A549 (cell line): ENCODE measurements around the gene COPG1. TPM values are rescaled to one million over a fixed set of nuclear protein-coding genes. Genes with fewer than 3 reads are reported as not detected.

ENCODE experiments used
- ATAC-seq, 2 experiments: fragments of 200-7000 bp in 1 of 2; fragments of >200 bp in 1 of 2; cut with Nextera tagmentation in 1 of 2; cut with Tn5 transposase in 1 of 2; 3 replicates each; pipeline versions ENCODE4 v1.8.0 to v1.9.1; 2018 to 2020; ENCODE audit warnings: mild to moderate bottlenecking in 1 of 2, moderate library complexity in 1 of 2
- CTCF ChIA-PET: fragments of 300-600 bp; sonication (Branson Sonifier 250); formaldehyde crosslinking; extraction: SDS; loops from one replicate; lab custom pipeline; 2021; ENCODE audit warnings: antibody characterized with exemption, inconsistent platforms; lab: Yijun Ruan, JAX
- POLR2A ChIA-PET: fragments of 350-600 bp; formaldehyde crosslinking; extraction: SDS; loops from one replicate; lab custom pipeline; 2021; ENCODE audit warnings: antibody characterized with exemption, inconsistent platforms; lab: Yijun Ruan, JAX
- DNase-seq, 2 experiments: peaks; one replicate each; pipeline versions ENCODE4 v3.0.0 to v3.0.0-alpha.2; 2011 to 2016; ENCODE audit warnings: low read depth in 1 of 2, low spot score in 1 of 2
- FAIRE-seq: peaks from 2 replicates; lab custom pipeline; 2011; peaks lifted over from hg19 to GRCh38; lab: Jason Lieb, UNC
- H3K27ac ChIP-seq, 2 experiments: fragments of >200 bp; sonication (Bioruptor Twin); formaldehyde crosslinking; 3 replicates each; pipeline ENCODE4 v1.5.1; 2016 to 2017
- H3K4me1 ChIP-seq: fragments of >200 bp; sonication (Bioruptor Twin); formaldehyde crosslinking; 3 replicates; pipeline ENCODE4 v1.6.1; 2016
- H3K4me2 ChIP-seq: fragments of >200 bp; sonication (Bioruptor Twin); formaldehyde crosslinking; 3 replicates; pipeline ENCODE4 v1.6.1; 2016
- H3K4me3 ChIP-seq: fragments of >200 bp; sonication (Bioruptor Twin); formaldehyde crosslinking; 3 replicates; pipeline ENCODE4 v1.5.1; 2016
- H3K9me3 ChIP-seq: fragments of >200 bp; sonication (Bioruptor Twin); formaldehyde crosslinking; 3 replicates; pipeline ENCODE4 v1.6.1; 2016
- BHLHE40 ChIP-seq: IDR thresholded peaks from 2 replicates; pipeline ENCODE4 v1.6.1; 2012; ENCODE audit warnings: low read depth, low read length, inconsistent platforms
- CBX2 ChIP-seq: fragments of 200-600 bp; sonication (generic); IDR thresholded peaks from 2 replicates; pipeline ENCODE4 v1.6.1; 2016; ENCODE audit warnings: low read depth, mild to moderate bottlenecking, borderline replicate concordance
- CEBPB ChIP-seq, 2 experiments: fragments of >200 bp in 1 of 2; sonication (Bioruptor Twin) in 1 of 2; formaldehyde crosslinking in 1 of 2; IDR thresholded peaks; 2 replicates each; pipeline ENCODE4 v1.6.1; 2012 to 2016
- CHD2 ChIP-seq: fragments of 150-350 bp; IDR thresholded peaks from 2 replicates; pipeline ENCODE4 v1.6.1; 2014; ENCODE audit warnings: low read length; ENCODE audit not compliant: partially characterized antibody
- EP300 ChIP-seq, 2 experiments: fragments of >200 bp; sonication (Bioruptor Twin); formaldehyde crosslinking; IDR thresholded peaks; 2 replicates in 1 of 2; 3 replicates in 1 of 2; pipeline ENCODE4 v1.6.1; 2016 to 2017
- ESRRA ChIP-seq: fragments of 150-350 bp; IDR thresholded peaks from 2 replicates; pipeline ENCODE4 v1.6.1; 2014; ENCODE audit warnings: mild to moderate bottlenecking, low read length, borderline replicate concordance
- FOSB ChIP-seq: fragments of 250-450 bp; sonication (Bioruptor Pico); IDR thresholded peaks from 2 replicates; pipeline ENCODE4 v1.5.0; 2020; ENCODE audit warnings: mild to moderate bottlenecking, moderate library complexity
- FOXS1 ChIP-seq: fragments of 250-450 bp; sonication (Bioruptor Pico); IDR thresholded peaks from 2 replicates; pipeline ENCODE4 v1.5.0; 2020; ENCODE audit warnings: mild to moderate bottlenecking, moderate library complexity
- HOXA7 ChIP-seq: fragments of 250-450 bp; sonication (Bioruptor Pico); IDR thresholded peaks from 2 replicates; pipeline ENCODE4 v1.5.0; 2020; ENCODE audit warnings: mild to moderate bottlenecking, moderate library complexity
- HOXB13 ChIP-seq: fragments of 250-450 bp; sonication (Bioruptor Pico); IDR thresholded peaks from 2 replicates; pipeline ENCODE4 v1.5.0; 2020; ENCODE audit warnings: low read depth, mild to moderate bottlenecking, moderate library complexity
- JUNB ChIP-seq: fragments of >200 bp; sonication (Bioruptor Twin); formaldehyde crosslinking; IDR thresholded peaks from 2 replicates; pipeline ENCODE4 v1.6.1; 2016
- KDM5A ChIP-seq: fragments of 200-600 bp; sonication (generic); IDR thresholded peaks from 2 replicates; pipeline ENCODE4 v1.6.1; 2016; ENCODE audit warnings: antibody characterized with exemption, mild to moderate bottlenecking
- MAZ ChIP-seq: fragments of 150-350 bp; IDR thresholded peaks from 2 replicates; pipeline ENCODE4 v1.6.1; 2014; ENCODE audit warnings: antibody characterized with exemption, low read depth, low read length, borderline replicate concordance
- NFE2L2 ChIP-seq: fragments of 150-350 bp; conservative IDR thresholded peaks from 2 replicates; pipeline ENCODE4 v1.6.1; 2014; ENCODE audit warnings: low read length
- PHF8 ChIP-seq: fragments of 200-600 bp; sonication (generic); IDR thresholded peaks from 2 replicates; pipeline ENCODE4 v1.6.1; 2016; ENCODE audit warnings: low read depth, mild to moderate bottlenecking, antibody characterized with exemption, moderate library complexity, borderline replicate concordance
- RFX5 ChIP-seq: fragments of 450-650 bp; IDR thresholded peaks from 2 replicates; pipeline ENCODE4 v1.7.1; 2014; ENCODE audit warnings: antibody characterized with exemption, mild to moderate bottlenecking, moderate library complexity
- ZC3H11A ChIP-seq: fragments of 450-650 bp; IDR thresholded peaks from 2 replicates; pipeline ENCODE4 v1.6.1; 2014; ENCODE audit warnings: antibody characterized with exemption, mild to moderate bottlenecking
- WGBS: methylation state at CpG from one replicate; pipeline ENCODE4 v1.1.6; 2017; ENCODE audit errors: missing lambda C conversion rate; 5-methylcytosine and 5-hydroxymethylcytosine counted together
- polyA plus RNA-seq, 4 experiments: library from polyadenylated mRNA; depleted of rRNA in 3 of 4; stranded (reverse); fragments of >200 nt; fragmentation: RNase III in 1 of 4; extraction: RNeasy Plus Mini Kit Qiagen cat#74134 plus additional on column Dnase treatment in 1 of 4; gene quantifications; 2 replicates in 3 of 4; 3 replicates in 1 of 4; pipeline ENCODE4 v1.2.3, GENCODE V29; 2011 to 2017
- TF ChIP-seq, protein P1 (sequence below): fragments of 200-600 bp; sonication (generic); IDR thresholded peaks from 2 replicates; pipeline ENCODE4 v1.6.1; 2016; ENCODE audit warnings: antibody characterized with exemption, mild to moderate bottlenecking, moderate library complexity
- TF ChIP-seq, protein P2 (sequence below): IDR thresholded peaks from 2 replicates; pipeline ENCODE4 v1.6.1; 2012
- TF ChIP-seq, protein P3 (sequence below): IDR thresholded peaks from 2 replicates; pipeline ENCODE4 v1.6.1; 2012

The COPG1 gene
- polyA plus RNA-seq, 2 of the 4 experiments (the other 2 are of a cell fraction), result 80.6 to 90.2 TPM

DNA sequence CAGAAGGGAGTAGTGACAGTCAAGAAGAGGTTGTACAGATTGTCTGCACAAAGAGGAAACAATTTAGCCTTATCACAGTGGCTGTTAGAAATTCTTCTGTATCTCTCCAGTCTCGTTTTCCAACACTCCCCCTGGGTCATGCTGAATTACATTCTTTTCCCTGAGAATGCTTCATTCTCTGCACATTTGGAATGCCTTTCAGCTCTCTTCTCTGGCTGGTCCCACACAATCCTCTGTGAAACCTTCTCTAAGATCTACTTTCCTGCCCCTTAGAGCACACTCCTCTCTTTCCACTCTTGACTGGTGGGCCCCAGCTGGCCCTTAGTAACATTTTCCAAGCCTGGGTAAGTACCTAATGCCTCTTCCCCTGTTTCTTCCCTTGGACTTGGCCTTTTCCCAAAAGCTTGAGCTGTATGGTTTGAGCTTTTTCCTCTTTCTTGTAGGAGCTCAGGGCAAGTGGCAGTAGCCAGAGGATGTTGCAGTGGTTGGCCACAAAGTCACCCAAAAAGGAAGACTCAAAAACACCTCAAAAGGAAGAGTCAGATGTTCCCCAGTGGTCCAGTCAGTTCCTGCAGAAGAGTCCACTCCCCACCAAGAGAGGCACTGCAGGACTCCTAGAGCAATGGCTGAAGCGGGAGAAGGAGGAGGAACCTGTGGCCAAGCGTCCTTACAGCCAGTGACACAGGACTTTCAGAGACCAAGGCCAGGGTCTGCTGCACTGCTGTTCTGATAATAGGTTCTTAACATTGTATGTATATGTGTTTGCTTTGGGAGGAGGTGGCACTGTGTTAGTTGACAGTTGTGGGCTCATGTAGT lies 54.9 kb downstream of the COPG1 start:
- TF ChIP-seq, protein P1, sequence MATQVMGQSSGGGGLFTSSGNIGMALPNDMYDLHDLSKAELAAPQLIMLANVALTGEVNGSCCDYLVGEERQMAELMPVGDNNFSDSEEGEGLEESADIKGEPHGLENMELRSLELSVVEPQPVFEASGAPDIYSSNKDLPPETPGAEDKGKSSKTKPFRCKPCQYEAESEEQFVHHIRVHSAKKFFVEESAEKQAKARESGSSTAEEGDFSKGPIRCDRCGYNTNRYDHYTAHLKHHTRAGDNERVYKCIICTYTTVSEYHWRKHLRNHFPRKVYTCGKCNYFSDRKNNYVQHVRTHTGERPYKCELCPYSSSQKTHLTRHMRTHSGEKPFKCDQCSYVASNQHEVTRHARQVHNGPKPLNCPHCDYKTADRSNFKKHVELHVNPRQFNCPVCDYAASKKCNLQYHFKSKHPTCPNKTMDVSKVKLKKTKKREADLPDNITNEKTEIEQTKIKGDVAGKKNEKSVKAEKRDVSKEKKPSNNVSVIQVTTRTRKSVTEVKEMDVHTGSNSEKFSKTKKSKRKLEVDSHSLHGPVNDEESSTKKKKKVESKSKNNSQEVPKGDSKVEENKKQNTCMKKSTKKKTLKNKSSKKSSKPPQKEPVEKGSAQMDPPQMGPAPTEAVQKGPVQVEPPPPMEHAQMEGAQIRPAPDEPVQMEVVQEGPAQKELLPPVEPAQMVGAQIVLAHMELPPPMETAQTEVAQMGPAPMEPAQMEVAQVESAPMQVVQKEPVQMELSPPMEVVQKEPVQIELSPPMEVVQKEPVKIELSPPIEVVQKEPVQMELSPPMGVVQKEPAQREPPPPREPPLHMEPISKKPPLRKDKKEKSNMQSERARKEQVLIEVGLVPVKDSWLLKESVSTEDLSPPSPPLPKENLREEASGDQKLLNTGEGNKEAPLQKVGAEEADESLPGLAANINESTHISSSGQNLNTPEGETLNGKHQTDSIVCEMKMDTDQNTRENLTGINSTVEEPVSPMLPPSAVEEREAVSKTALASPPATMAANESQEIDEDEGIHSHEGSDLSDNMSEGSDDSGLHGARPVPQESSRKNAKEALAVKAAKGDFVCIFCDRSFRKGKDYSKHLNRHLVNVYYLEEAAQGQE, result no peak
- TF ChIP-seq ZC3H11A (no peak), MAZ (no peak), FOXS1 (no peak), CEBPB (IDR thresholded peaks at IDR 0.05) (no peak), HOXB13 (CRISPR knock-in tag) (no peak), EP300 (IDR thresholded peaks at IDR 0.05) (no peak), FOSB (CRISPR knock-in tag) (no peak)
- TF ChIP-seq, all 56 proteins: peak for 0
- Histone ChIP-seq H3K27ac (no peak overlapping the region), H3K9me3 (no peaks in the 10 kb centered on the region), H3K4me2 (no peak overlapping the region), H3K4me3 (no peak overlapping the region), H3K4me1 (peaks cover 8% of the 10 kb centered on the region)
- POLR2A ChIA-PET, result no interaction called here
- no peak for DNase-seq
- no peak for FAIRE-seq
- ATAC-seq, result peak in 1 of 2 experiments; percentile 44; a peak in 3 of 6 replicates
- 79% methylated on average over 3 of the region's 3 CpGs for WGBS
- CTCF ChIA-PET, result interaction anchor here (0.9 kb wide), 1 partner anchor 334 kb away, joined by 3 read pairs; no protein-coding TSS in a partner anchor

DNA sequence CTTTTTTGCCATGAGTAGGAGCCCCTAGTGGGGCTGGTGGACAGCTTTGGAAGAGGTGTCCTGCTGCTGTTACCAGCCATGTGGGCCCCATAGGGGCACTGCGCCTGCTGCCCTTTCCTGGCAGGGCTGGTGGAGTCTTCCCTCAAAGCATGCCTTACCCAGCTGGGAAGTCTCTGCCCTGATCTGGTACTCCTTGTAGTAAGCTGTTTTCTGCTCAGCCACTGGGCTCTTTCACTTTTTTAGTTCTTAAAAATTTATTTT lies 55.5 kb downstream of the COPG1 start:
- H3K4me3 ChIP-seq, result no peak overlapping the region
- no peak overlapping the region for H3K4me2 ChIP-seq
- H3K27ac ChIP-seq, result no peak overlapping the region
- WGBS, result 100% methylated on average over 1 of the region's 1 CpG
- H3K4me1 ChIP-seq, result peaks cover 8% of the 10 kb centered on the region
- no peak for FAIRE-seq
- H3K9me3 ChIP-seq, result no peaks in the 10 kb centered on the region
- TF ChIP-seq HOXA7 (CRISPR knock-in tag) (no peak), RFX5 (no peak), NFE2L2 (no peak), HOXB13 (CRISPR knock-in tag) (no peak), ESRRA (no peak), KDM5A (no peak), CBX2 (no peak), CHD2 (no peak)
- TF ChIP-seq, protein P2, sequence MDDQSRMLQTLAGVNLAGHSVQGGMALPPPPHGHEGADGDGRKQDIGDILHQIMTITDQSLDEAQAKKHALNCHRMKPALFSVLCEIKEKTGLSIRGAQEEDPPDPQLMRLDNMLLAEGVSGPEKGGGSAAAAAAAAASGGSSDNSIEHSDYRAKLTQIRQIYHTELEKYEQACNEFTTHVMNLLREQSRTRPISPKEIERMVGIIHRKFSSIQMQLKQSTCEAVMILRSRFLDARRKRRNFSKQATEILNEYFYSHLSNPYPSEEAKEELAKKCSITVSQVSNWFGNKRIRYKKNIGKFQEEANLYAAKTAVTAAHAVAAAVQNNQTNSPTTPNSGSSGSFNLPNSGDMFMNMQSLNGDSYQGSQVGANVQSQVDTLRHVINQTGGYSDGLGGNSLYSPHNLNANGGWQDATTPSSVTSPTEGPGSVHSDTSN, result no peak
- TF ChIP-seq, protein P3, sequence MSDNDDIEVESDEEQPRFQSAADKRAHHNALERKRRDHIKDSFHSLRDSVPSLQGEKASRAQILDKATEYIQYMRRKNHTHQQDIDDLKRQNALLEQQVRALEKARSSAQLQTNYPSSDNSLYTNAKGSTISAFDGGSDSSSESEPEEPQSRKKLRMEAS, result no peak
- CTCF ChIA-PET, result interaction anchor here (0.9 to 1.1 kb wide), 2 partner anchors 11 to 335 kb away, joined by 3 to 5 read pairs; a partner anchor contains a TSS
- DNase-seq, result no peak
- ATAC-seq, result peak in 1 of 2 experiments; percentile 26; a peak in 2 of 6 replicates
- POLR2A ChIA-PET, result no interaction called here

DNA sequence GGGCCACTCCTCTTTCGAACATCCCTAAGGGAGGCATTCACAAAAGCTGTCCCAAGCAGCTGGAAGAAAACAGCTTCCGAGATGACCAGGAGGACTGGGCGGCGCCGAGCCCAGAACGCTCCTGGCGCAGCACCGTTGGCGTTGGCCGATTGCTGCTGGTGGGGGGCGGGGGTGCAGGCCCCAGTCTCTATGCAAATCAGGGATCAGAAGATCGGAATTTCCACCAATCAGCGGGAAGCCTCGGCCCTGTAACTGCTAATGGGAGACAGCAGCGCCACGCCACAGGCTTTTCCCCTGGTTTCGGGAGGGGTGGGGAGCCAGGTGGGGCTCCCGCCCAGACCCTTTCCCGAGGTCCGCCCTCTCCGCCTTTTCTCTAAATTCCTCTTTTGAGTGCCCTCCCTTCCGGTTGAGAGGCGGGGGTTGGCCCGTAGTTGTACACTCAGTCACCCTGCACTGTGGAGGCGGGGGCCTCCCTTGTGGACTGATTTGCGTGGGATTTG lies 56.2 kb downstream of the COPG1 start:
- ATAC-seq, result no peak
- Histone ChIP-seq H3K4me2 (0 out of 3 replicates have a peak overlapping the region, but pooled peaks have one; percentile 12), H3K4me3 (no peak overlapping the region), H3K27ac (no peak overlapping the region), H3K9me3 (no peaks in the 10 kb centered on the region), H3K4me1 (peaks cover 8% of the 10 kb centered on the region)
- ChIA-PET CTCF (interaction anchor here (1.1 kb wide), 1 partner anchor 11 kb away, joined by 5 read pairs; a partner anchor contains a TSS), POLR2A (no interaction called here)
- no peak for FAIRE-seq
- no peak for DNase-seq
- WGBS, result 86% methylated on average over 17 of the region's 26 CpGs
- no peak for TF ChIP-seq JUNB
- TF ChIP-seq PHF8, result no peak
- TF ChIP-seq BHLHE40, result no peak
